ENCODE results near the gene GPR157.

Gene GPR157

DNA sequence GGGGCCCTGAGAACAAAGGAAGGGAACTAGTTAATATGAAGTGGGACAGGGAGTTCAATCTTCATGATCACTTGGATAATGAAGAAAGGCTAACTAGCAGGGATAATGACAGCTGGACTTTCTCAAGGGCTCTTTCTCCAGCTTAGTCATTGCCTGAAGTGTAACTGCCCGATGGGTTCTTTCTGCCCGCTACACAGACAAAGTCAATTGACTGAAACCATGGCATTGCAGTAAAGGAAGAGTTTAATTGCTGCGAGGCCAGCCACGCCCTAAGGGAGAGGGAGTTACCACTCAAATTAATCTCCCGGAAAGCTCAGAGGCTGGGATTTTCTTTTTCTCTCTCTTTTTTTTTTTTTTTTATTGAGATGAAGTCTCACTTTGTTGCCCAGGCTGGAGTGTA is 42.9 kb downstream of the GPR157 start:
- DNase-seq = no peak

DNA sequence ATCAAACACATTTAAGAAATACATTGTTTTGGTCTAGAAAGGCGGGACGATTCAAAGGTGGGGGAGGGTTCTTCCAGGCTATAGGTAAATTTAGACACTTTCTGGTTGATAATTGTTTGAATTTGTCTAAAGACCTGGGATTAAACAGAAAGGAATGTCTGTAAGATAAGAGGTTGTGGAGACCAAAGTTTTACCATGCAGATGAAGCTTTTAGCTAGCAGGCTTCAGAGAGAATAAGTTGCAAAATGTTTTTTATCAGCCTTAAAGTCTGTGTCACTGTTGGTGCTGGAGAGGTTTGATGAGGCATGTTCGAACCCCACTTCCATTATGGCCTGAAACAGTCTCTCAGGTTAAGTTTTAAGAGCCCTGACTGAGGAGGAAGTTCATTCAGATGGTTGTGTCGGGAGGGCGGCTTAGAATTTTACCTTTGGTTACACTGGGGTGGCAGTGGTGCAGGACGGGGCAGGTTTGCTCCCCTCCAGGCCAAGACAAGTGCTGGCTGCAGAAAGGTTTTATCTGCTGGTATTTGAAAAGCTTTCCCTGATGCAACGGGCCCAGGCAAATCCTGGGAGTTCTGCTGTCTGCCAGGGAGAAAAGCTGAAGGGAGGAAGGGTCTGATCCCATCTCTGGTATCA is 43.5 kb downstream of the GPR157 start:
- DNase-seq = no peak

DNA sequence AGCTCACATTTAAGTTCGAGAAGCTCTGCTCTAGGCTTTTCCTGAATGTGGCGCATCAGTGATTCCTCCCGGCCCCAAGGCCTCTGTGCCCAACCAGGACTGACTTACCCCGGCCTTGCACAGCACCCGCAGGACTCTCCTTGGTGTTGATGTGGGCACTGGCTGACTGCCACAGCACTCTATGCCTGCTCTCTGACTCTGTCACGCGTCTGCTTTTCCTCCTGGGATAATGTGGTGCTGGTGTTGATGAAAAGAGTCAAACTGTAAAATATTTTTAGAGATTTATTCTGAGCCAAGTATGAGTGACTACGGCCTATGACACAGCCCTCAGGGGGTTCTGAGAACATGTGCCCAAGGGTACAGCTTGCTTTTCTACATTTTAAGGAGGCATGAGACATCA is 44.0 kb downstream of the GPR157 start:
- no peak for DNase-seq

DNA sequence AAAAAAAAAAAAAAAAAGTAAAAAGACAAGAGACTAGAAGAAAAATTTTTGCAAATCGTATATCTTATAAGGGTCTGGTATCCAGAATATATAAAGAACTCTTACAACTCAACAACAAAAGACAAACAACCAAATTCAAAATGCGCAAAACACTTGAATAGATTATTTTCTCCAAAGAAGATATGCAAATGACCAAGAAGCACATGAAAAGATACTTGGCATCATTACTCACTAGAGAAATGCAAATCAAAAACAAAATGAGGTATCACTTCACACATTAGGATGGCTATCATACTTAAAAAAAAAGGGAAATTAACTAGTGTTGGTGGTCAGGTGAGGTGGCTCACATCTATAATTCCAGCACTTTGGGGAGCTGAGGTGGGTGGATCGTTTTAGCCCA is 47.4 kb downstream of the GPR157 start:
- DNase-seq = no peak

DNA sequence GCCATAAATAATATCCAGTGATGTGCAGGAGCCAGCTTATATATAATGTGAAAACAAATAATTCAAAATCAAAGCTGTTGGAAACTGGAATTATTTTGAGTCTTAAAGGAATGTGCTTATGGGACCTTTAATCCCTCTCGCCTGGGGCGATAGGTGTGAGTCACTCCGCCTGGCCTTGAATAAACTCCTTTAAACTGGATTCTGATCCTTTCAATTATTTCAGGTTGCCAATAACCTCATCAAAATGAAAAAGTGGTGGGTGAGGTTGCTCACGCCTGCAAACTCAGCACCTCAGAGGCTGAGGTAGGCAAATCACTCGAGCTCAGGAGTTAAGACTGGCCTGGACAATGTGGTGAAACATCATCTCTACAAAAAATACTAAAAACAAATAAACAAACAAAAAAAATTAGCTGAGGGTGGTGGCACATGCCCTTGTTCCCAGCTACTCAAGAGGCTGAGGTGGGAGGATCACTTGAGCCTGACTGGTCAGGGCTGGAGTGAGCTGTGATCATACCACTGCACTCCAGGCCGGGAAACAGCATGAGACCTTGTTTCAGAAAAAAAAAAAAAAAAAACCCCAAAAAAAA is 48.1 kb downstream of the GPR157 start:
- DNase-seq = no peak

DNA sequence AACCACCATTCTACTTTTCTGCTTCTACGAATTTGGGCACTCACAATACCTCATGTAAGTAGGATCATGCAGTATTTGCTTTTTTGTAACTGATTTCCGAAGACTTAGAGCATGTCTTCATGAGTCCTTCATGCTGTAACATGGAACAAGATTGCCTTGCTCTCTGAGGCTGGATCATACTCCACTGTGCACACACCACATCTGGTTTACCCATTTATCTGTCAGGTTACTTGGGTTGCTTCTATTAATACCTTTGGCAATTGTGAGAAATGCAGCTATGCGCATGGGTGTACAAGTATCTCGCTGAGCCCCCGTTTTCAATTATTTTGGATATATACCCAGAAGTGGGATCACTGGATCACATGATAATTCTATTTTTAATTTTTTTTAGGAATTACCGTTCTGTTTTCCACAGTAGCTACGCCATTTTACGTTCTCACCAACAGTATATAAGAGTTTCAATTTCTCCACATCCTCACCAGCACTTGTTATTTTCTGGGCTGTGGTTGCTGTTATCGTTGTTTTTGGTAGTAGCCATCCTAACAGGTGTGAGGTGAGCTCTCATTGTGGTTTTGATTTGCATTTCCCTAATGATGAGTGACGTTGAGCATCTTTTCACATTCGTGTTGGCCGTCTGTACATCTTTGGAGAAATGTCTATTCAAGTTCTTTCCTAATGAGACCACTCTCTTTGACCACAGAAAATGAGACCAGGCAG is 48.8 kb downstream of the GPR157 start:
- no peak for DNase-seq

DNA sequence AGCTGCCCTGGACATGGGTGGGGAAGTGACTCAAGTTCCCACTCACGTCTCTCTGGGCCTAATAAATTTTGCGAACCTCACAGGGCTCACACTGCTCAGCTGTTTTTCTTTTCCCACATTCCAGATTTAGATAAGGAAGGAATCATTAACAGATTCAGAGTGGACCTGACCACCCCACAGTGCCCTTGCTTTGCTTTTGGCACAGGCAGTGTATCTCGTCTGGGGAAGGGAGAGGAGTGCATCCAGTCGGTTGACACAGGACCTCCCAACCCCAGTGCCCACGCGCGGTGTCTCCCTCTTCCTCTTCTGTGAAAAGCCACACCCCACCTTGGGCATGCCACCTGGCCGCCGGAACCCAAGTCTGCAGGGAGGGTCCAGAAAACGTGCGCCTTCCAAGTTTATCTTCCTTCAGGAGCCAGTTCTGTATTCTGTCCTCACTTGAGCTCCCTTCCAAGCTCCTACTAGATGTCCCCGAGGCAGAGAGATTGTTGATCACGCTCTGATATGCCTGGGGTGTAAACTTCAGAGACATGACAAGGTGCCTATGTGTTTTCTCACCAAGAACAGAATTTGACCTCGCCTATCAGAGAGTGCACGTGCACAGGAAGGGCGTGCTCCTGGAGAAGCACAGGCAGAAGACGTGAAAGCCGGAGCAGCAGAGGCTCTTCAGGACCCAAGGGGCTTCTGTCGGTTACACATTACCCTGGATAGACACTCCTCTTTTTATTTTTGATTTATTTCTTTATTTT is 50.0 kb downstream of the GPR157 start:
- DNase-seq = no peak

DNA sequence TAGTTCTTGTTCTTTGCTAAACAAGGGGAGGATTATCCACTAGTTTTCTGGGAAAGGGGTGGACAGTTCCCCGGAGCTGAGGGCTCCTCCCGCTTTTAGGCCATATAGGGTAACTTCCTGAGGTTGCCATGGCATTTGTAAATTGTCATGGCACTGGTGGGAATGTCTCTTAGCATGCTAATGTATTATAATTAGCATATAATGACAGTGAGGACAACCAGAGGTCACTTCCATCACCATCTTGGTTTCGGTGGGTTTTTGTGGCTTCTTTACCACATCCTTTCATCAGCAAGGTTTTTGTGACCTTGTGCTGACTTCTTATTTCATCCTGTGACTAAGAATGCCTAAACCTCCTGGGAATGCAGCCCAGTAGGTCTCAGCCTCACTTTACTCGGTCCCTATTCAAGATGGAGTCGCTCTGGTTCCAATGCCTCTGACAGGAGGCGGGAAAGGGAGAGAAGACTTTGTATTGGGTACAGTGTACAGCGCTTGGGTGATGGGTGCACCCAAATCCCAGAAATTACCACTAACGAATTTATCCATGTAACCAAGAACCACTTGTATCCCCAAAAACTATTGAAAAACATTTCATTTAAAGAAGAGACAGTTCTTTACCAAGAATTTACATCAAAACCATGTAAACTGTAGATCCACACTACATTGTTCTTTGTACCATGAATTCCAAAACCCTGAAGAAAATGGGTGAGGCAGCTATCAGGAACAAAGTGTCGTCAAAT is 50.7 kb downstream of the GPR157 start:
- DNase-seq = no peak

DNA sequence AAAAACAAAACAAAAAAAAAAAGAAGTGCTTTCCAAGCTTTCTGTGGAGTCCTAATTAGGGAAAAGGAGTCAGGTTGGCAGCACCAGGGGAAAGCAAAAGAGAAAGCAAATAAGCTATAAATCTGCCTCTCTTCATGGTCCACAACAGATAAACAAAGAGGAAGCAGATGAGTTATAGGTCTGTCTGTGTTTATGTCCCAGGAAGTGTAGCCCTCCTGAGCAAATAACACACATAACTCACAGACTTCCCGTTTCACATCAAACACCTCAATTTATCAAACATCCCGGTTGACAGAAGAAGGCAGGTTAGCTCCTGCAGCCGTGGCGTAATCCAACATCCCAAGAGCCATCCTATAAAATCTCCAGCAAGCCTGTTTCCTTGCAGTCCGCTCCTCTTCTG is 53.9 kb downstream of the GPR157 start:
- DNase-seq = no peak

DNA sequence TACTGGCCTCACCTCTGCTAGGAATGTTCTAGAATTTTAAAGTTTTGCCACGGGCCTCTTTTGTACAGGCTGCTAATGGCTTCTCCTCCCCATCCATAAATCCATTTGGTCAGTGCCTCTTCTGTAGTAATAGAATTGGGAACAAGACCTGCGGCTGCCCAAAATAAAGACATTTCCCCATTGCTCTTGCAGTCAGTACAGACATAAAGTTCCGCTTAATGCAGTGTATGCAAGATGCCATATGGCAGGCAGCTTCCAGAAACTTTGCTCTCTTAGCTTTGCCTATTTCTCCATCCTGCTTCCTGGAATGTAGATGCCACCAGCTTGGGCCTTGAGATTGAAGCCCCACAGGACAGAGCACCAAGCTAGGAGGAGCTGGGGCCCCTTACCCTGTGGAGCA is 55.8 kb downstream of the GPR157 start:
- no peak for DNase-seq

DNA sequence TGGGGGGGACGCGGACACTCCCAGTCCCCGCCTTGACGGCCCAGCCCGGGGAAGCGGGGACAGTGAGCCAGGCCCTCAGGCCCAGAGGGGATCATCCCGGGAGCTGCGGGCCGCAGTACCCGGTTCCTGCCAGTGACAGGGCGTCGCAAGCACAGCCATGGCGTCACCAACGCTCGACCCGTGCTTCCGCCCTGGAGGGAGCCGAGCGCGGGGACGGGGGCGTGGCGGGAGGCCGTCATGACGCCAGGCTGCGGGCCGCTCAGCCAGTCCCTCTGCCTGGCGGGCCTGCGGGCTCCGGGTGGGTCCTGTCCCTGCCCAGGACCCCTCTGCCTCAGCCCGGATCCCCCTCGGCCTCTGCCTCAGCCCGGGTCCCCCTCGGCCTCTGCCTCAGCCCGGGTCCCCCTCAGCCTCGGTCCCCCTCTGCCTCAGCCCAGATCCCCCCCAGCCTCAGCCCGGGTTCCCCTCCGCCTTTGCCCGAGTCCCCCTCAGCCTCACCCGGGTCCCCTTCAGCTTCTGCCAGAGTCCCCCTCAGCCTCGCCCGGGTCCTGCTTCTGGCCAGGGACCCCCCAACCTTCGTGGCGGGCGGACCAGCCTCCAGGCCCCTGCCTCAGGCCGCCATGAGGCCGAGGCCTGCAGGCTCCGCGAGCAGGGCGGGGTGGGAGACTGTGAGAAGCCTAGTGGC is 57.2 kb downstream of the GPR157 start:
- no peak for DNase-seq

DNA sequence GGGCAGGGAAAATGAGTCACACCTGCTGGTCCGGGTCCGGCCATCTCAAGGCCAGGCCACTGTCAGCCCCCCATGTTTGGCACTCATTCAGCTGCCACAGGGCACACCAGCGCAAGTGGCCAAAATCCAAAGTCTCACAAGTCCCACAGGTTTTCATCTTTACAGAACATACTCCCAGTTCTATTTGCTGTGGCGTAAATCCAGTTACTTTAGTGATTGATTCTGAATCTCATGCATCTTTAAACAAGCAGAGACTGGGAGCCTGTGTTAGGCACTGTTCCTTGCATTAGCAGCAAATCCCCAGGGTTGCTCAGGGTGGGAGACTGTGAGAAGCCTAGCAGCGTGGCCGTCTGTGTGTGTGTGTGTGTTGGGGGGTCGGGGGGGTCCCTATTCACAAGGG is 58.4 kb downstream of the GPR157 start:
- no peak for DNase-seq

DNA sequence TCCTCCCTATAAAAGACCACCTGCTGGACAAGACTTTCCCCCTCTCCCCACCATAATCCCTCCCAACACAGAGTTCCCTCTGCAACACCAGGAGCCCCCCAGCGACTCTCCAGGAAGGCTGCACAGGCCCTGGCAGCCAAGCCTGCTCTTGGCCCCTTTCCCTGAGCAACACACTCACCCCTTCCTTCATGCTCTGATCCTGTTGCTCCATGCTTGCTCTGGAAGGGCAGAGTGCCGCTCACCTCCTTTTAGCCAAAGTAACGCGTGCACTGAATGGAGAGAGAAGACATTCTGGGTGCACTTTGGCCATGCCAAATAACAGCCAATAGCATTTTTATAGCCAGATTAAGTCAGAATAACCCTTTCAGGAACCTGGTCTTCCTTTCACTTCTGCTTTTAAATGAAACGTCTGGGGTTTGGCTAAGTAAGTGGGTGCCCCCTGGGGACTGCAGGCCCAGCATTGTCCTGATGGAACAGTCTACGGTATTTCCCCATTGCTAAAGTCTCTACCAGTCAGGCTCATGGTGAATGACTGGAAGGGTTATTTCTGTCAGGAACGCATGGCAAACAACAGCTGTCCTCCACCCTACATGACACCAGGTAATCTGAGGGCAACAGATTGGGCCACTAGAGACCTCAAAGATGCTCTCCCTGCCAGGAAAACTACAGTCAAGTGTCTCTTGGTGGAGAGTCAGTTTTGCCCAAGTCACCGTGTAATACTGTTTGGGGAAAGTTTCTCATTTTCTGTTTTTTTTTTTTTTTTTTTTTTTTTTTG is 59.4 kb downstream of the GPR157 start, which contains the start of gene SLC2A5:
TSS of gene SLC2A5 (minus strand) at position 310 of the 775 bp plus-strand sequence. CDS start at position 211, 99 bp downstream.
- DNase-seq = no peak

DNA sequence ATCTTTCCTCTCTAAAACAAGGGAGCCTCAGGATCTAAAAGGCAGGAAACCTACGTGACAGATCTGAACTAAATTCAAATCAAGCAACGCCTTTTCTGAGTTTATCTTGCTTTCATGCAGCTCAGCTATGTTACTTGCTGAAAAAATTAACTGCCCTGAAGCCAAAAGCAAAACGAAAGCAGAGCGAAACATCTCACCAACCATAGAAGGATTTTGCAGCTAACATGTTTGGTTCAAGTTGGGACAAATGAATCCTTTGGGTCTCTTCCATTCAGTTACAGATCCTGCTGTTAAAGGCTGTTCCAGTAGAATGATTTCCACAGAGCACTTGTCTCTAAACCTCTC is 59.9 kb downstream of the GPR157 start:
- DNase-seq = no peak

DNA sequence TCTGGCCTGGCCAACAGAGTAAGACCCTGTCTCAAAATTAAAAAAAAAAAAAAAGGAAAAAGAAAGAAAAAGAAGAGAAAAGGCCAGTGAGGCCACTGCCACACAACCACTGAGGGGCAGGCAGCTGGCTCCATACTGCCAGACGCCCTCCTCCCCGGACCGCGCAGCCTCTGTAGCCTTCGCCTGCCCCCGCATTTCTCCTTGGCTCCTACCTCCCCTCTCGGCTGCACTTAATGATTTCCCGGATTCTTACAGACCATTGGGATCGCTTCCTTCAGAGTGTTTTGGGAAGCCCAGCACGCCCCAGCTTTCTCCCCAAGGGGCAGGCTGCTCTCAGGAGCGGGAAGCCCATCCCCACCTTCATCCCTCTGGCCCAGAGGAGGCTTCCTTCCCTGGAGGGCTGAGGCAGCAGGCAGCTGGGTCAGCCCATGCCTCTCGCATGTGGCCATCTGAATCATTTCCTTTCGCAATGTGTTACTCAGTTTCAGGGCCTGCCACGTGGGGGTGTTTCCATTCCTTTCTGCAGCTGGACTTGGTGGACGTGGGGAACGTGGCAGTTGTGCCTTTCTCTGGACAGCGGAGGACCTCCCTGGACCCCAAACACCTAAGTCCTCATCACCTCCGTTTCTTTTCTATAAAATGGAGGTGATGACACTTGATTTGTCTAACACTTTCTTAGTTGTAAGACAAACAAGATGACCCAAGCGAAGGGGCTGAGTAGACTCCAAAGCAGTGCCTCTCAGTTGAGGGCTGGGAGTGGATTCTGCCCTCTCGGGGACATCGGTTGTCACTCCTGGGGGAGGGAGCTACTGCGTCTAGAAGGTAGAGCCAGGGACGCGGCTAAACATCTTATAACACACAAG is 61.7 kb downstream of the GPR157 start:
- no peak for DNase-seq

DNA sequence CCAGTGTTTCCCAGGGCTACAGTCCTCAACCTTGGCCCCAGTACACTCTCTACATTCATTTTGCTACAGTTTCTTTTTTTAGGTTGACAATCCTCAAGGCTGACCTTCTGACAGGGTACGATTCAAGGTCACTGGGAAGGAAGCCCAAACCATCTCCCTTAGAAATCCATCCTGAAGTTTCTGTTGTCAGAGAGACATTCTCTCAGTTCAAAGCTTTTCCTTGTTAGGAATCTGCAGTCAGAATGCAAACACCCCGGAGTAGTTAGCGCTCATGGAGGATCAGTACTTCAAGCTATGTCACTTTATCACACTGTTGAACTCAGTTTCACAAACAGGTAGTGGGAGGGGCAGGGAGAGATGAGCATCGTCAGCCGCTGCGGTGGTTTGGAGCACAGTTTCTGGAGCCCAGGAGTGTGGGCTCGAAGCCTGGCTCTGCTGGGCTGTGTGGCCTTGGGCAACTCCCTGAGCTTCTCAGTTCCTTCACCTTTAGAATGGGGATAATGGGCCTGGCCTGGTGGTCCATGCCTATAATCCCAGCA is 63.6 kb downstream of the GPR157 start:
- DNase-seq = no peak

DNA sequence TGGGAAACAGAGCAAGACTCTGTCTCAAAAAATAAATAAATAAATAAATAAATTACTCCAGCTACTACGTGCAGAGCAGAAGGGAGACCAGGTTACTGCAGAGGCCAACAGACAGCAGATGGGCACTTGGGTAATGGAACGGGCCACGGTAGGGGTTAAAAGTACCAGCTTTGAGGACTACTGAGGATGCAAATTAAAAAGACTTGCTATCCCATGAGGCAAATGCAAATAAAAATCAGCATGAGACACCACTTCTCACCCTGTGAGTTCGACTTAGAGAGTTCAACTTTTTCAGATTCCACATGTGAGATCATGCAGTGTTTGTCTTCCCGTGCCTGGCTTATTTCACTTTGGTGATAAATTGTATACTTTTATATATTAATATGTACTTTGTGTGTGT is 66.1 kb downstream of the GPR157 start:
- no peak for DNase-seq

DNA sequence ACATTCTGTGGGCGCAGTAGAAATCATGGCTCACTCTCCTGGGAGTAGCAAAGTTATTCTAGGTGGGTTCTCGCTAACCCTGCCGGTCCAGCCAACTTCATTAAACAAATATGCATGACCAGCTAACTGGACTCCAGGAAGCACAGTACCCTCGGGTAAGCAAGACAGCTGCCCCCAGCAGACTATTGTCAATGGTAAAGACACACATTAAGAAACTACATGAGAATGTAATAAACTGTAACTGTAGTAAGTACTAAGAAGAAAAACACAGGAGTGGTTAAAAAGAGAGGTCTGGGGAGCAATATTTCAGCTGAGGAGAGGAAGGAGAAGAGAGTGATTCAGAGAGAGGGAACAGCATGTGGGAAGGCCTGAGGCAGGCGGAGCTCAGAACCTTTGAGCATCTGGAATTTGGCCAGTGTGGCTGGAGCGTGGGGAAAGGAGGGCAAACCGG is 66.9 kb downstream of the GPR157 start:
- DNase-seq = no peak

DNA sequence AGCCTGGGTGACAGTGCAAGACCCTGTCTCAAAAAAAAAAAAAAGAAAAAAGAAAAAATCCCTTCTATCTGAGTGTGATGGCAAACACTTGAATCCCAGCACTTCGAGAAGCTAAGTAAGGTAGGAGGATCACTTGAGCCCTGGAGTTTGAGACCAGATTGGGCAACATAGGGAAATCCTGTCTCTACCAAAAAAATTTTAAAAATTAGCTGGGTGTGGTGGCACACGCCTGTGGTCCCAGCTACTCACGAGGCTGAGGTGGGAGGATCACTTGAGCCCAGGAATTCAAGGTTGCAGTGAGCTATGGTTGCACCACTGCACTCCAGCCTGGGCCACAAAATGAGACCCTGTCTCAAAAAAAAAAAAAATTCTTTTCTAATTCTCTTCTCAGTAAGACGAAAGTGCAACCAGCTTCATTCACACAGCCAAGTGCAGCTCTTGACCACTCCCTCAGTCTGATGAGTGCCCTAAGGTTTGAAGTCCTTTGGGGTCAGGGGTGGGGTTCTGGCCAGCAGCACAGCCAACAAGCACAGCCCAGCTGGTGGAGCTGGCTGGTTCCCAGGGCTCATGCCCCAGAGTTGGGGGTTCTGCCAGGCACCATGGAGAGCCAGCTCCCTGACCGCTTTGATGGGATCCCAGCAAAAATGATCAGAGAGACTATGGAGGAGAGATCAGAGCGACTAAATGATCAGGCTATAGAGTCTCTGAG is 67.5 kb downstream of the GPR157 start:
- no peak for DNase-seq

Measured in effector CD8-positive, alpha-beta T cell (primary cell).